Activated CD4-positive, alpha-beta T cell treated with anti-CD3 and anti-CD28 coated beads for 1 hour (primary cell): ENCODE measurements around the gene CTXN1.
"Not testable (repeated sequence)": the region's sequence is repeated elsewhere in the genome, so short reads cannot be mapped to it uniquely, and the experiment has no call there.

Experiments
- DNase-seq: peaks from one replicate; pipeline ENCODE4 v3.0.0-alpha.2; 2020

The CTXN1 gene

DNA sequence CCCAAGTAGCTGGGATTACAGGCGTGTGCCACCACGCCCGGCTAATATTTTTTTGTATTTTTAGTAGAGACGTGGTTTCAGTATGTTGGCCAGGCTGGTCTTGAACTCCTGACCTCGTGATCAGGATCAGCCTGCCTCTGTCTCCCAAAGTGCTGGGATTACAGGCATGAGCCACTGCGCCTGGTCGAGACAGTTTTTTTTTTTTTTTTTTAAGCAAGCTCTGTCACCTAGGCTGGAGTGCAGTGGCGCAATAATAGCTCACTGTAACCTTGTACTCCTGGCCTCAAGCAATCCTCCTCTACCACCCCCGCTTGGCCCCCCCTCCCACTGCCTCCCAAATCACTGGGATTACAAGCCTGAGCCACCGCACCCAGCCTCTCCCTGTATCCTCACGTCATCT lies 28.6 kb downstream of the CTXN1 start:
- DNase-seq, result no peak

DNA sequence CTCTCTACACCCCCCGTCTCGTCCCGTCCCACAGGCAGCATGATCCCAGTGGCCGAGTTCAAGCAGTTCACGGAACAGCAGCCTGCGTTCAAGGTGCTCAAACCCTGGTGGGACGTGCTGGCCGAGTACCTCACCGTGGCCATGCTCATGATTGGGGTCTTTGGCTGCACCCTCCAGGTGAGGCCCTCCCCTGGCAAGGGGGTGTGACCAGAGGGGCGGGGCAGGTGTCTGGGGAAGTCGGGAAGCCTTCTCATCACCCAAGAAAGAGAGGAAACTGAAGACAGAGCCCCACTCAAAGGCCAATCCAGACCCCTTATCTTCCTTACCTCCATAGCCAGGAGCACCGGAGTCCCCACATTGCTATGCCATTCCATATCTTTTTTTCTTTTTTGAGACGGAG lies 30.4 kb downstream of the CTXN1 start:
- DNase-seq, result no peak

DNA sequence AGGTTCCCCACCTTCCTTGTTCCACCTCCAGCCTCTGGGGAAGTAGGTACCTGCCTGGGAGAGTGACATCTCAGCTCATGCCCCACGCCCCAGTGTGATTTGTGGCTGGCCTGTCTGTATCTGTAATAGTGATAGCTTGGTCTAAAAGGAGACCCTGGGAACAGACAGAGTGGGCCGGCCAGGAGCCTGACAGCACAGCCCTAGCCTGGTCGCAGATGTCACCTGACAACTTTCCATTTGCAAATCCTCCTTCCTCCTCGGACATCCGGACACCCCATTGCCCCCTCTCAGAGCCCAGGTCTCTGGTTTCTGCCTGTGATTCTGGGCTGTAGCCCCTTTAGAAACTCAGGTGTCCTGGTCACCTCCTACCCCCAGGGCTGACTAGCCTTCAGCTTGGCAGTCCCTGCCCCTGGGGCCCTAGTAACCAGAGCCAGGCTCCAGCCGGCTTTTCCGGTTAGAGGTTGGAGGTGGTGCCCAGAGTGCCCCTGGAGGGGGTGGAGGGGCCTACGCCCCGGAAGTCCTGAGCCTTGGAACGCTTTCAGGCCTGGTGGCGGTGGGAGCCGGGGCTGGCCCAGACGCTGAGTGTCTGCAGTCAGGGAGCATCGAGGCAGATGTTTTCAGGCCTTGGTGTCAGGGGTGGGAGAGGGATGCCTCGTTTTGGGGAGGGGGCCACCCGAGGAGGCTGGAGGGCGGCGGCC lies 31.2 kb downstream of the CTXN1 start:
- no peak for DNase-seq

DNA sequence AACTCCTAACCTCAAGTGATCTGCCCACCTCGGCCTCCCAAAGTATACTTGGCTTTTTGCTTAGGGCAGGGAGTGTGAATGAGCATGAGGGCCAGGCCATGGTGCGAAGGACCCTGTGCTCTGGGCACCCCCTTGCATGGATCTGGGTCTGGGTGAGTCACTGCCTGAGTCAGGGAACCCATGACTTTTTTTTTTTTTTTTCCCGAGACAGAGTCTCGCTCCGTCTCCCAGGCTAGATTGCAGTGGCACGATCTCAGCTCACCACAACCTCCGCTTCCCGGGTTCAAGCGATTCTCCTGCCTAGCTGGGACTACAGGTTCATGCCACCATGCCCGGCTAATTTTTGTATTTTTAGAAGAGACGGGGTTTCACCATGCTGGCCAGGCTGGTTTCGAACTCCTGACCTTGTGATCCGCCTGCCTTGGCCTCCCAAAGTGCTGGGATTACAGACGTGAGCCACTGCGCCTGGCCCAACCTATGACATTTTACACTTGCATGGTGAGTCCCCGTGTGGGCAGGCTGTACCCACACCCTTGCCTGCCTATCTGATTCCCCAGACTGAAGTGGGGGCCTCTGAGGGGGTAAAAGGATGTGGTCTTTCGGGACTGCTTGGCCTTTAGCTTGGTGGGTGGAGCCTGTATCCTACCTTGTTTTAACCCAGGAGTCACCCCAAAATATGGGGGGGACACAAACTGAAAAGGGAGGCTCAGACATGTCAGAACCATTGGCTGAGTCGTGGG lies 32.4 kb downstream of the CTXN1 start:
- DNase-seq, result not testable (repeated sequence)

DNA sequence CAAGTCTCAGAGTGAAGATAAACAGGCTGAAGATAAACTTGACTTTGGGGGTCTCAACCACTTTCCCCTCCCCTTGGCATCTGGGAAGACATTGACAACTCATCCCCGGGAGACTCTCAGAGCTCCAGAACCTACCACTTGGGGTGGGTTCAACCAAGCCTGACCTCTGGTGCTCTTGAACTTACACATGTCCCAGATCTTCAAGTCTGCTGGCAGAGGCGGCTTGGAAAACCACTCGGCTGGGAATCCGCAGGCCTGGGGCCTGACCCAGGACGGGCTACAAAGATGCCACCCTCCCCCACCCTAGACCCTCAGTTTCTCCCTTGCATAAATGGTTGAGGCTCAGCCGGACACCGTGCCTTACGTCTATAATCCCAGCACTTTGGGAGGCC lies 37.1 kb downstream of the CTXN1 start:
- DNase-seq, result no peak

DNA sequence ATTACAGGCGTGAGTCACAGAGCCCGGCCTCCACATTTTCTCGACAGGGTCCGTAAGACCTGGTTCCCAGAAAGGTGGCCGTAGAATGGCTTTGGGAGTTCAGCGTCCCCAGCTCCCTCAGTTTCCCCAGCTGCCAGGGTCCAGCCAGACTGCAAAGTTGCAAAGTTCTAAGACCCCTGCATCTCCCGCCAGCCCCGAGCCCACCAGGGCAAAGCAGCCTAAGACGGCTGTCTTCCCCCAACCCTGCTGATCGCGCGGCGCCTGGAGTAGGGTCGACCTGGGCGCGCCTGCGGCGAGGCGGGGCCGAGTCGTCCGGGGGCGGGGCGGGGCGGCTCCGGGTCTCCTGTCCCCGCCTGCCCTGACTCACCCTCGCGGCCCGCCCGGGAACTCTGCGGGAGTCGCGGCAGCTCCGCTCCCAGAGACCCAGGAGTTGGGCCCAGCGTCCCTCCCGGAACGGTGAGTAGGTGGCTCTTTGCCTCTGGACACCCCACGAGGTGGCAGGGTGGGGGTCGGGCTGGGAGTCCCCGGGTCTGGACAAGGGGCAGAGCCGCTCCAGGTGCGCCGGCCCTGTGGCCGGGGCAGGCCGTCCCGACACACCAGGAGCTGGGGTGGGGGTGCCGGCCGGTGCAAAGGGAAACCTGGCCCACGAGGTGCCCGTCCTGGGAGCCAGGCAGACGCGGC lies 37.6 kb downstream of the CTXN1 start, which contains the start of gene LRRC8E:
TSS of gene LRRC8E (plus strand) at position 366 of the 681 bp plus-strand sequence. CDS start 7,094 bp downstream, outside the sequence.
- DNase-seq, result peak; percentile 27

DNA sequence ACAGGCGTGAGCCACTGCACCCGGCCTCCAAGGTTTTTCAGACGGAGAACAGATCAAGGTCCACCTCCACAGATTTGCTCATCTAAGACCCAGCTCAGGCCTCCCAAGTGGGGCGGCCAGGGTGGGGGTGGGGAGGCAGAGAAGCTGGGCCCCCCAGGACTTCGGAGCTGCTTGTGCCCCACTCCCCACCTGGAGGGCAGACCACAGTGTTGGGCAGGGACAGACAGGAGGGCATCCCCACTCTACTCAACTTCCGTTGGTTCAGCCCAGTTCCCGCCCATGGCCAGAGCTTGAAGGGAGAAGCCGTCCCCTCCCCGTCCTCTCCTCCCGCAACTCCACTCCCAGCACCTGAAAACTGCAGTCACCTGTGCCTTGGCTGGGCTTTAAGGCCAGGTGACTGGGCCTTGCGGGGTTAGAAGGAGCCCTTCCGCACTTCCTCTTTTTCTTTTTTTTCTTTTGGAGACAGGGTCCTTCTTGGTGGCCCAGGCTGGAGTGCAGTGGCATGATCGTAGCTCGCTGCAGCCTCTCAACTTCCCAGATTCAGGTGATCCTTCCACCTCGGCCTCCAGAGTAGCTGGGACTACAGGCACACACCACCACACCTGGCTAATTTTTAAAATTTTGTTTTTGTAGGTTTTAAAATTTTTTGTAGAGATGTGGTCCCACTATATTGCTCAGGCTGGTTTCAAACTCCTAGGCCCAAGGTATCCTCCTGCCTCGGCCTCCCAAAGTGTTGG lies 38.4 kb downstream of the CTXN1 start:
- DNase-seq, result no peak

DNA sequence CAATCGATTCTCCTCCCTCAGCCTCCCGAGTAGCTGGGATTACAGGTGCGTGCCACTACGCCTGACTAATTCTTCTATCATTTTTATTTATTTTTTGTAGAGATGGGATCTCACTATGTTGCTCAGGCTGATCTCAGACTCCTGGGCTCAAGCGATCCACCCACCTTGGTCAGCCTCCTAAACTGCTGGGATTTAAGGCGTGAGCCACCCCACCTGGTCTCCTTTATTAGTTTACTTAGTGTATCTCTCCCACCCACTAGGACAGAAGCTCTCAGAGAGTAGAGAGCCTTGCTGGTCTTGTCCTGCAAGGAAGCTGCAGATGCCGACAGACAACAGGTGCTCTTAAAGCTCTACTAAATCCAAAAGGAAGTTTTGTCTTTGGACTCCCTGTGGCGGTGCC lies 40.1 kb downstream of the CTXN1 start:
- DNase-seq, result no peak

DNA sequence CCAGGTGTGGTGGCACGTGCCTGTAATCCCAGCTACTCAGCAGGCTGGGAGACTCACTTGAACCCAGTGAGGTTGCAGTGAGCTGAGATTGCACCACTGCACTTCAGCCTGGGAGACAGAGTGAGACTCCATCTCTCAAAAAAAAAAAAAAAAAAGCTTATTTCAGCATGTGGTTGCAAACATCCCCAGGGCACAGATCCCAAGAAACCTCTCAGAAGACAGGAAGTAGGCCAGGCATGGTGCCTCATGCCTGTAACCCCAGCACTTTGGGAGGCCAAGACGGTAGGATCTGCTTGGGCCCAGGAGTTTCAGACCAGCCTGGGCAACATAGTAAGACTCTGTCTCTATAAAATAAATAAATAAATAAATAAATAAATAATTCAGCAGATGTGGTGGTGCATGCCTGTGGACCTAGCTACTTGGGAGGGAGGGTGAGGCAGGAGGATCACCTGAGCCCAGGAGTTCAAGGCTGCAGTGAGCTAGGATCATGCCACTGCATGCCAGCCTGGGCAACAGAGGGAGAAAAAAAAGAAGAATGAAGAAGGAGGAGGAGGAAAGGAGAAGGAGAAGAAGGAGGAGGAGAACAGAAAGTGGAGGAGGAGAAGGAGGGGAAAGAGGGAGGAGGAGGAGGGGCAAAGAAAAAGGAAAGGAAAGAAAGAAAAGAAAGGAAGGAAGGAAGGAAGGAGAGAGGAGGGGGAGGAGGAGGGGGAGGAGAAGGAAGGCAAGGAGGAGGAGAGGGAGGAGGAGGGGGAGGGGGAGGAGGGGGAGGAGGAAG lies 42.0 kb downstream of the CTXN1 start:
- DNase-seq, result no peak

DNA sequence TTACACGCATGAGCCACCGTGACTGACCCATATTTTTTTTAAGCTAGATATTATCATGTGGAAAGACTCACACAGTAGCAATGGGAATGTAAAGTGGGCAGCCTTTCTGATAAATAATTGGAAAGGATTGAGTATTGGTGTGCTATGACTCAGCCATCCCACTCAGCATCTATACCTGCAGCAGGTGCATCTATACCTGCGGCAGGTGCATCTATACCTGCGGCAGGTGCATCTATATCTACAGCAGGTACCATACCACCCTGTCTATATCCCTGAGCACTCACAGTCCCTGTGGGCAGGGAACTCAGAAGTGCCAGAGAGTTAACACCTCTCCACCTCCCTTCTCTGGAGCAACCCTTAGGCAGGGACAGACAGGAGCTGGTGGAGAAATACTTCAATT lies 42.8 kb downstream of the CTXN1 start:
- DNase-seq, result no peak

DNA sequence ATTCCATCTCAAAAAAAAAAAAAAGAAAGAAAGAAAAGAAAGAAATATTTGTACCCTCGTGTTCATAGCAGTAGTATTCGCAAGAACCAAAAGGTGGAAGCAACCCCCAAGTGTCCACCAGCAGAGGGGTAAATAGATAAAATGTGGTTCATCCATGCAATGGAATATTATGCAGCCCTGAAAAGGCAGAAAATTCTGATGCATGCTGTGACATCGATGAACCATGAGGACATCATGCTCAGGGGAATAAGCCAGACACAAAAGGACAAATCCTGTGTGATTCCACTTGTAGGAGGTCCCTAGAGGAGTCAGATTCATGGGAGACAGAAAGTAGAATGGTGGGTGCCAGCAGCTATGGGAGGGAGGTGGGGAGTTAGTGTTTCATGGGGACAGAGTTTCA lies 44.0 kb downstream of the CTXN1 start:
- DNase-seq, result no peak

DNA sequence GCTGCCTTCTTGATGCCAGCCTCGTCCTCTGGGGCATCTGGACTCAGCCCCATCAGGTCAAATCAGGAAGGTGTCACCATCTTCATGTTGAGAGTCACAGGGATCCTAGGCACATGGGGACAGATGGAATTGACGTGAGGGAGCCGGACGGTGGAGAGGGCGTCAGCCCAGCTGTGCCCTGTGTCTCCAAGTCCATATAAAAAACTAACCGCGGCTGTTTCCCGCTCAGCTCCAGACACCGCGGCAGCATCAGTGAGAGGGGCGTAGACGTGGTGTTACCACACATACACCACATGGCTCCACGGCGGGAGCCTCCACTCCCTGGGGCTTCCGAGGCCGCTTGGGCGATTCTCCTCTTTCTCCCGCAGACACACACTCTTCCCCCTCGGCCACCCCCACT lies 46.1 kb downstream of the CTXN1 start:
- DNase-seq, result no peak

DNA sequence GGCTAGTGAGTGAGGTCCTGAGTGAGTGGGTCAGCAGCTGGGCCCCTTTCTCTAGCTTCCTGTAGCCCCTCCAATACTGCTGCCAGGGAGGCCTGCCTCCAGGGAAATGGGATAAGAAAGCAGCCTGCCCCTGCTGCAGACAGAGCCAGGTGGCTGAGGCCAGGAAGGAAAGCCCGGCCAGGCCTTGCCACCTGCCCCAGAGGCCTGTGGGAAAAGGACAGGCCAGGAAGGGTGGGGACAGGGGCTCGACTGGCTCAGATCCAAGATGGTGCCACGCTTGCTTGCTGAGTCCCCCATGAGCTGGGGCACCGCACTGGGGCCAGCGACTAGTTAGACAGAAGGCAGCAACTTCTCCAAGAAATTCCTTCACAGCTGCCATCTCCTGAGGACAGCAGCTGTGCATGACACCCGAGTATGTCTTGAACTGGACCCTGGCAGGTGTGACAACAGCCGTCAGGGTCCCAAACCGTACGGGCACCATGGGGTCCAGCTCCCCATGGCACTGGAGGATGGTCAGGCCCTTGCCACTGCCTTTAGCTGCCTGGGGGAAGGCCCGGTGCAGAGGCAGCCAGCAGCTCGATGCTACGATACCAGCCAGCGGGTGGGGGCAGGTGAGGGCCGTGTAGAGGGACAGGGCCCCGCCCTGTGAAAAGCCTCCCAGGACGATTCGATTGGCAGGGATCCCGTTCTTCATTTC lies 46.7 kb downstream of the CTXN1 start:
- DNase-seq, result no peak

DNA sequence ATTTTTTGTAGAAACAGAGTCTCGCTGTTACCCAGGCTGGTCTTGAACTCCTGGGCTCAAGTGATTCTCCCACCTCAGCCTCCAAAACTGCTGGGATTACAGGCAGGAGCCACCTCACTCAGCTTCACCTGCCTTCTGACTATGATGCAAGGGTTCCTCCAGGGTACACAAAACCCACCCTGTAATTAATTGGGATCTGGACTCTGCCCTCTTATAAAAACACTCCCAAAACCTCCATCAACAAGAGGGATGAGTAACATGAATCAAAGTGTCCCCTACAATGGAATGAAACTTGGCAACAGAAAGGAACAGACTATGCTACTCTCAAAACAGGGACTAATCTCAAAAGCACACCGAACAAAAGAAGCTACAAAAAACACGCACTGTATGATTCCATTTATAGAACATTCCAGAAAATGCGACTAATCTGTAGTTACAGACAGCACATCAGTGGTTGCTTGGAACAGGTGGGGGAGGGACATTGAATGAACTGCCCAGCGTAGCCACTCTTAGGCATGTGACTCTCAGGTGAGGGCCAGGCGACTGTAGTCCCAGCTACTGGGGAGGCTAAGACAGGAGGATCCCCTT lies 48.6 kb downstream of the CTXN1 start:
- no peak for DNase-seq

DNA sequence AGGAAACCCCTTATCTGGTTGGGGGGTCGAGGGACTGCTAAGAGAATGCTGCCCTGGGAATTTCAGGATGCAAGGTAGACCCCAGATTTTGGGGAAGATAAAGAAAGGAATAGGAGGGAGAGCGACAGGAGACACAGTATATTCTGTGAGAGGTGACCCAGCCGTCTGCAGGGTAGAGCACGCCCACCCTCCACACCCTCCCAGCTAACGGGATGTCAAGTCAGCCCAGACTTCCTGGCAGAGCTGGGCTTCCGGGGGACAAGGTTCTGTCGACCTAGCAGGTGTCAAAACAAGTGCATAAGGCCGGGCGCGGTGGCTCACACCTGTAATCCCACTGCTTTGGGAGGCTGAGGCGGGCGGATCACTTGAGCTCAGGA lies 51.0 kb downstream of the CTXN1 start:
- DNase-seq, result no peak
